Adipose tissue (tissue), 3 donors: ENCODE data around the gene PCGF3. TPM values are rescaled to one million over a fixed set of nuclear protein-coding genes. Genes with fewer than 3 reads are reported as not detected.
"Not testable (repeated sequence)": the region's sequence is repeated elsewhere in the genome, so short reads cannot be mapped to it uniquely, and the experiment has no call there.

ENCODE experiments used
- H3K27ac ChIP-seq: one replicate; pipeline ENCODE4 v1.5.1; 2013; ENCODE audit warnings: low read depth, low read length
- WGBS, 3 donors: extraction: QIAGEN DNeasy Blood & Tissue Kit; methylation state at CpG; one replicate each; pipeline ENCODE4 v1.1.7; 2013; 5-methylcytosine and 5-hydroxymethylcytosine counted together
- polyA plus RNA-seq, 3 donors: library from polyadenylated mRNA; stranded (reverse); fragments of 200-250 nt; gene quantifications; one replicate each; pipeline ENCODE4 v1.2.3, GENCODE V29; 2013
- donor health status: healthy with polysubstance abuse.
- donor health status: Bipolar disorder and iron deficiency.
- donor health status: healthy.

Gene PCGF3
- polyA plus RNA-seq, 3 donors: 15.8 to 38.9 (median 26.6) TPM

GRCh38 chr4:793941-794621 lies 88.4 kb downstream of the PCGF3 start:
- H3K27ac ChIP-seq: no peak overlapping the region
- WGBS, 3 donors: 37 to 49% (median 45%) methylated on average over 19 of the region's 19 CpGs

GRCh38 chr4:794900-795725 lies 89.5 kb downstream of the PCGF3 start:
- WGBS, 3 donors: 4 to 5% (median 5%) methylated on average over 53 to 71 of the region's 71 CpGs
- no peak overlapping the region for H3K27ac ChIP-seq

GRCh38 chr4:795726-796119 lies 90.1 kb downstream of the PCGF3 start:
- 17 to 28% (median 21%) methylated on average over 18 to 20 of the region's 20 CpGs for WGBS, 3 donors
- no peak overlapping the region for H3K27ac ChIP-seq

- WGBS, 3 donors: 86 to 97% (median 94%) methylated on average over 17 of the region's 17 CpGs
- H3K27ac ChIP-seq: no peak overlapping the region
Observed at GRCh38 chr4:796206-796605, 90.6 kb downstream of the PCGF3 start.

GRCh38 chr4:797066-797465 lies 91.4 kb downstream of the PCGF3 start:
- H3K27ac ChIP-seq: no peak overlapping the region
- WGBS, 3 donors: 25 to 87% (median 81%) methylated on average over 4 of the region's 4 CpGs

GRCh38 chr4:801436-802124 lies 95.9 kb downstream of the PCGF3 start:
- no peak overlapping the region for H3K27ac ChIP-seq
- WGBS, 3 donors: 91 to 95% (median 91%) methylated on average over 13 of the region's 13 CpGs

GRCh38 chr4:803884-804283 lies 98.3 kb downstream of the PCGF3 start:
- no peak overlapping the region for H3K27ac ChIP-seq
- 89 to 93% (median 93%) methylated on average over 13 of the region's 13 CpGs for WGBS, 3 donors

GRCh38 chr4:804804-805203 lies 99.2 kb downstream of the PCGF3 start:
- 73 to 84% (median 81%) methylated on average over 44 of the region's 44 CpGs for WGBS, 3 donors
- no peak overlapping the region for H3K27ac ChIP-seq

- 82 to 92% (median 89%) methylated on average over 4 of the region's 4 CpGs for WGBS, 3 donors
- H3K27ac ChIP-seq: not testable (repeated sequence)
Observed at GRCh38 chr4:806979-807378, 101.3 kb downstream of the PCGF3 start.

GRCh38 chr4:807792-808191 lies 102.2 kb downstream of the PCGF3 start:
- no peak overlapping the region for H3K27ac ChIP-seq
- 47 to 81% (median 81%) methylated on average over 5 of the region's 5 CpGs for WGBS, 3 donors

- no peak overlapping the region for H3K27ac ChIP-seq
- WGBS, 3 donors: 58 to 81% (median 70%) methylated on average over 28 to 30 of the region's 30 CpGs
Observed at GRCh38 chr4:808860-809570, 103.4 kb downstream of the PCGF3 start.

- H3K27ac ChIP-seq: no peak overlapping the region
- 55 to 69% (median 60%) methylated on average over 10 of the region's 10 CpGs for WGBS, 3 donors
Observed at GRCh38 chr4:813900-814299, 108.3 kb downstream of the PCGF3 start.

GRCh38 chr4:814312-814850 lies 108.7 kb downstream of the PCGF3 start:
- H3K27ac ChIP-seq: no peak overlapping the region
- WGBS, 3 donors: 79 to 84% (median 82%) methylated on average over 14 of the region's 14 CpGs

- H3K27ac ChIP-seq: no peak overlapping the region
- WGBS, 3 donors: 7 to 32% (median 20%) methylated on average over 11 of the region's 11 CpGs
Observed at GRCh38 chr4:815464-816146, 110.0 kb downstream of the PCGF3 start.

GRCh38 chr4:818106-818921 lies 112.7 kb downstream of the PCGF3 start:
- 84 to 87% (median 85%) methylated on average over 41 to 42 of the region's 42 CpGs for WGBS, 3 donors
- H3K27ac ChIP-seq: no peak overlapping the region

GRCh38 chr4:819401-820229 lies 114.0 kb downstream of the PCGF3 start:
- H3K27ac ChIP-seq: no peak overlapping the region
- WGBS, 3 donors: 75 to 82% (median 80%) methylated on average over 20 of the region's 20 CpGs
